Epidermal melanocyte (primary cell): Measurements from ENCODE around the gene GAN.
"Not testable (repeated sequence)": the region's sequence is repeated elsewhere in the genome, so short reads cannot be mapped to it uniquely, and the experiment has no call there.

Experiments used
- DNase-seq: peaks from one replicate; pipeline ENCODE4 v3.0.0; 2011; ENCODE audit warnings: low spot score; ENCODE audit not compliant: insufficient read length

GAN gene

DNA sequence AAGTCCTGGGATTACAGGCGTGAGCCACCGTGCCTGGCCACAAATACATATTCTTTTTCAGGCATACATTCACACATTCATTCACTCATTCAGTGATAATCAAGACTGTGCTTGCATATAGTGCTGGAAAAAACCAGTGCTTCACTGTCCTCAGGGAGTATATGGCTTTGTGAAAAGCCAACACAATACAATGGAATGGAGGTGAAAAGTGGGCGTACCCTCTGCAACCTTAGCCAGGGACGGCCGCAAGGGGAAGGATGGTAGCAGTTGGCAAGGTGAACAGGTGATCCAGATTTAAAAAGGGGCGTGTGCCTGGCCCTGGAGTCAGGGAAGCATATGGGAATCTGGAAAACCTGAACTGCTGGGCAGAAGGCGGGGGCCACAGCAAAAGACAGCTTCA lies 18.1 kb upstream of the GAN start:
- no peak for DNase-seq

DNA sequence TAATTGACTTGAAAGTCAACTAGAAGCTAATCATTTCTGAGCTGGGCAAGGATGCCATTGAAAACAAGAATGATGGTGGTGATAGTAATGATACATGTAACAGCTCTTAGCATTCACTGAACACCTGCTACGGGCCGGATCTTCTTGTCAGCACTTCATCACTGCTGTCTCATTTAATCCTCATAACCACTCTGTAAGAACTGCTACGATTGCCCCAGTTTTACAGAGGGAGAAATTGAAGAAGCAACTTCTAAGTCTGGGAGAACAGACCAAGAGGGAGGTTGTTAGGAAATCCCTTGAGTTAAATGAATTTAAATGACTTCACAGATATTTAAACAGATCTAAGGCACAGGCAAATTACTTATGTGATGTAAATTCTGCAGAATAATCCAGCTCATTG lies 7.0 kb upstream of the GAN start:
- DNase-seq = no peak

GRCh38 chr16:81310045-81310644 lies 4.6 kb upstream of the GAN start:
- DNase-seq = no peak

GRCh38 chr16:81311762-81312161 lies 3.0 kb upstream of the GAN start:
- no peak for DNase-seq

GRCh38 chr16:81313701-81314602 lies 810 bp upstream of the GAN start:
- DNase-seq = no peak

GRCh38 chr16:81315271-81316175 lies 761 bp downstream of the GAN start:
- DNase-seq = no peak

DNA sequence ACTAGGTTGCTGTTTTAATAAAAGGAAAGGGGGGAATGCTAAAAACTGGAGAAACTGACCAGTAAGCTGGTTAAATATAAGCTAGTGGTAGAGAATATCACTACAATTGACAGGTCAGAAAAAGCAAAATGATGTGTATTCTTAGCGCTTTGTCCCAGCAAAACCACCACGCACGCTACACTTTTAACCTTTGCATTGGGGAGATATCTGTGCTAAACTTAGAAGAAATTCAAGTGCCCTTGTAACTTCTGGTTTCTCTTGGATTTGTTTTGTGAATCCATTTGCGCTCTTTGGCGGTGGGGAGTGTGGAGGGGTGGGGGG lies 1.4 kb downstream of the GAN start:
- no peak for DNase-seq

DNA sequence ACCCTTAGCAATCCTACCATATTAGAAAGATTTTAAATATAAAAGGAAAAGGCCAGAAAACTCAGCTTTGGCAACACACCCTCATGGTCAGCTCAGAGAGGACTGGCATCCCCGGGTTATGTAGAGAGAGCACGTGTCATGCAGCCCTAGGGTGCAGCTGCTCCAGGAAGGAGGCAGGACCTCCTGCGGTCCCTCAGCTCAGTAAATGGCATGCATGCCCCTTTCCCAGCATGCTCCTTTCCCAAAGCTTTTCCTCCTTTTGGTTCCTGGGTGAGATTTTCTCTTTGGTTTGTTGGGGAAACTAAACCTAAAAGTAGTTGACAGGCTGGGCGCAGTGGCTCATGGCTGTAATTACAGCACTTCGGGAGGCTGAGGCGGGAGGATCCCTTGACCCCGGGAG lies 3.9 kb downstream of the GAN start:
- DNase-seq = no peak

GRCh38 chr16:81319221-81319912 lies 4.6 kb downstream of the GAN start:
- no peak for DNase-seq

DNA sequence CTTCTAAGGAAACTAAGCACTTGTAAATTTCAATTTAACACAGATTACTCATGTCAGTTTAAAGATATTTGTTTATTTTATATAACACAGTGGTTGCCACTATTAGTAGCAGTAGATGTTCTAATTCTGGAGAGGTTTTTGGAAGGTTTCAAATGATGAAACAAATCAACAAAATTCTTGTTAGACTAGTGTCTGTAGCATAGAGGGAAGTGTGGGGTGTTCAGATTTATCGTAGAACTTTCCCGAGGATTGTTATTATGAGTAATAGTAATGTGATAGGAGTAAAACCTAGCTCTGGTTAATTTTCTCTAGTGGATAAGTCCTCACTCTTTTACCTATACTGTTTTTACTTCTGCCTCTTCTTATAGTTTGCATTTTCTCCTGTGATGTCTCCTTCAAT lies 6.3 kb downstream of the GAN start:
- no peak for DNase-seq

- DNase-seq = no peak
Measured at GRCh38 chr16:81321536-81321935, 6.8 kb downstream of the GAN start.

DNA sequence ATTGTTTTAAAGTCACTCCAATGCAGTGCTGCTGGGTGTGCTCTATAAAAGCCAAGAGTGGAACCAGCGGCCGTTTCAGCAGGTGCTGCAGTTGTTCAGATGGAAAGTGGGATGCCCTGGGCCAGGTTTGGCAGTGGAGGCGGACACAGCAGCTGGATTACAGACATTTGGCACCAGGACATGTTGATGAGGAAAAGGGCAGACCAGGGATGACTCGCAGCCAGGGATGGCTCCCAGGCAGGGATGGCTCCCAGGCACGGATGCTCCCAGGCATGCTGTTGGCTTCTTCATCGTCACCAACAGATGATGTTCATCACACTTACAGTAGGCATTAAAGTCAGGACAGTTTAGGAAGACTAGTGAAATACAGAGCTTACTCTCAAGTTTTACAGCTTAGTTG lies 10.0 kb downstream of the GAN start:
- DNase-seq = no peak

DNA sequence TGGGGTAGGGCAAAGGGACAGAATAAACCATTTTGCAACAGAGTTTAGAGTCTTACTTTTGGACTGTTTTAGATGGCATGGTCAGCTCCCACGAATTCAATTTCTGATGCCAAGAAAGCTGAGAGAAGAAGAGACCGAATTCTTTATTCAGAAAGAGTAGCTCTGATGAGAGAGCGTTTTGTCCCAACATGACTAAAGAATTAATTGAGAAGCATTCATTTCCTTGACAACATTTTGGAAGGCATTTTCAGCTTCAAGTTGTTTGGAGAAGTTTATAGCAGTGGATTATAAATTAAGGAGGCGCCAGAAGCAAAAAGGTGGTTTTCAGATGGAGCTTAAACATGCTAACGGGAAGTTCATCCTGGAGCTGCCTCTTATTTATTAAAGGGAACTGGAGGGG lies 12.2 kb downstream of the GAN start:
- no peak for DNase-seq

- no peak for DNase-seq
Measured at GRCh38 chr16:81327447-81328196, 12.9 kb downstream of the GAN start.

GRCh38 chr16:81329947-81330346 lies 15.2 kb downstream of the GAN start:
- DNase-seq = no peak

- DNase-seq = no peak
Measured at GRCh38 chr16:81333356-81333755, 18.6 kb downstream of the GAN start.

GRCh38 chr16:81335669-81336068 lies 20.9 kb downstream of the GAN start:
- no peak for DNase-seq

DNA sequence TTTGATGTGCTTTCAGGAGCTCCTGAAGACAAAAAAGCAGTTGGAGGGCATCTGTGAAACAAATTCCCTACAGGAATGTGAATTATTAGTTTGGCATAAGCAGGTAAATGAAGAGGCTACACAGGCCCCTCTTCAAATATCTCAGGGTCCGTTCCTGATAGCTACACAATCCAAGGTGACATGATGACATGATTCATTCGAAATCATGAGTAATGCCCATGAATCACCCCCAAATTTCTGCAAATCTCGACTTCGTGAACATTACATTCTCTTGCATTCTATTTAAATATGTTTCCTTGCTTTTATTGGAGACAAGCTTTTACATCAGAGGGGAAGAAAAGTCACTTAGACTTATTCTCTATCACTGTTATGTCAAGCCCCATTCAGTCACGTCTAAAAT lies 22.3 kb downstream of the GAN start:
- no peak for DNase-seq

DNA sequence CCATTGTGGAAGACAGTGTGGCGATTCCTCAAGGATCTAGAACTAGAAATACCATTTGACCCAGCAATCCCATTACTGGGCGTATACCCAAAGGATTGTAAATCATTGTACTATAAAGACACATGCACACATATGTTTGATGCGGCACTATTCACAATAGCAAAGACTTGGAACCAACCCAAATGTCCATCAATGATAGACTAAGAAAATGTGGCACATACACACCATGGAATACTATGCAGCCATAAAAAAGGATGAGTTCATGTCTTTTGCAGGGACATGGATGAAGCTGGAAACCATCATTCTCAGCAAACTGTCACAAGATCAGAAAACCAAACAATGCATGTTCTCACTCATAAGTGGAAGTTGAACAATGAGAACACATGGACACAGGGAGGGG lies 30.4 kb downstream of the GAN start:
- not testable (repeated sequence) for DNase-seq

DNA sequence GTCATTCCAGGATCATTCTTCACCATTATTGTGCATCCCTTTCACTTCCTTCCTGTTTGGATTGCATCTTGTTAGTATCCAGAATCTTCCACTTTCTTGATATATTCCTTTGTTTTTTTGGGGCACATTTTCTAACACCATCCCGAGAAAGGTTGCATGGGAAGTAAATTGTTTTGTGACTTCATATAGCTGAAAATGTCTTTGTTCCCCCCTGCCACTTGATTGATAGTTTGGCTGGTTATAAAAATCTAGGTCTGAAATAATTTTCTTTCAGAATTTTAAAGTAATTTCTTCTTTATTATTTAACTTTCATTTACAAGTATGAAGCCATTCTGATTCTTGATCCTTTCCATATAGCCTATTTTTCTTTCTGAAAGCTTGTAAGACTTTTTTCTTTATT lies 32.7 kb downstream of the GAN start:
- no peak for DNase-seq
